Measurements from ENCODE around the gene PRAC1.

The PRAC1 gene

DNA sequence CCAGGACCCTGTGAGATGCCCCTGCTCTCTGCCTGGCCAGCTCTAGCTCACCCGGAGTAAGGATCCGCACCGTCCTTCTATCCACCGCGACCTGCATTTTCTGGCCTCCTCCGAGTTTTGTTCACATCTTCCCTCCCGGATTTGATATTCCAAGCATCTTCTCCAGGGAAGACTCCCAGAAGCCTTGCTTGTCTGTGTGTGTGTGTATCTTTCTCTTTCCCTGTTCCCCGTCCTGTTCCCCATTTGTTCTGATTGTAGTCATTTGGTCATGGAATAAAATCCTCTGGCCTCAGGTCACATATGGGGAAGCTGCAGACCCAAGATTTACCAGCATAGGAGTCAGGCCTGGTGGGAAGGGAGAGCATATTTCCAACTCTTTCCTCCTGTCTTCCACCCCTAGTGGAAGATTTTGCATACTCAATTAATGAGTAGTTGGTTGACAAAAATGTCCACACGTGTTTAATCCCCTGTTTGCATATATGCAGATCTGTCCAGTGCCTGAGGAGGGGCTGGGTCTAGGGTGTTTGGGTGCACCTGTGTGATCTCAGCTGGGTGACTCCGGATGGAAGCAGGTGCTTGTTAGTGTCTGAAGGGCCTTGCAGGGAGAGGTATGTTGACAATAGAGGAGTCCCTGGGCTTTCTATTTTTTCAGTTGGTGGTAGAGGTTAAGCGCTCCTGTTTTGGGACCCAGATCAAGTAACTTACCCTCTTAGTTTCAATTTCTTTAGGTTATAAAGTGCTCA is 1.9 kb downstream of the PRAC1 start:
- Histone ChIP-seq H3K36me3 (replicated peaks; ENCODE audit: insufficient read depth, low read length) (no peaks in the 10 kb centered on the region), H3K27me3 (replicated peaks; ENCODE audit: insufficient read depth, low read length) (peaks cover 77% of the 10 kb centered on the region), H3K4me1 (ENCODE audit: low read length) (no peaks in the 10 kb centered on the region), H3K27ac (ENCODE audit: low read length) (no peak overlapping the region), H2AFZ (ENCODE audit: low read length) (no peak overlapping the region), H3K4me2 (ENCODE audit: low read depth, low read length) (no peak overlapping the region), H3K9me3 (replicated peaks; ENCODE audit: insufficient read depth, low read length) (no peaks in the 10 kb centered on the region), H3K4me3 (ENCODE audit: low read length) (no peak overlapping the region), H3K9me2 (replicated peaks; ENCODE audit: insufficient read depth, low read length) (no peaks in the 10 kb centered on the region), H3F3A (ENCODE audit: insufficient read depth, low read length) (no peaks in the 10 kb centered on the region), H3K79me2 (ENCODE audit: low read length) (no peaks in the 10 kb centered on the region), H3K9ac (ENCODE audit: low read length) (no peak overlapping the region), H4K20me1 (ENCODE audit: insufficient read depth, low read length) (no peaks in the 10 kb centered on the region)
- TF ChIP-seq EZH2phosphoT487 (IDR thresholded peaks at IDR 0.05; ENCODE audit: low read length) (no peak), EZH2 (optimal IDR thresholded peaks at IDR 0.05; ENCODE audit: low read depth, low read length) (no peak), CTCF (IDR thresholded peaks at IDR 0.05; ENCODE audit: low read length) (no peak)
- no peak for DNase-seq

DNA sequence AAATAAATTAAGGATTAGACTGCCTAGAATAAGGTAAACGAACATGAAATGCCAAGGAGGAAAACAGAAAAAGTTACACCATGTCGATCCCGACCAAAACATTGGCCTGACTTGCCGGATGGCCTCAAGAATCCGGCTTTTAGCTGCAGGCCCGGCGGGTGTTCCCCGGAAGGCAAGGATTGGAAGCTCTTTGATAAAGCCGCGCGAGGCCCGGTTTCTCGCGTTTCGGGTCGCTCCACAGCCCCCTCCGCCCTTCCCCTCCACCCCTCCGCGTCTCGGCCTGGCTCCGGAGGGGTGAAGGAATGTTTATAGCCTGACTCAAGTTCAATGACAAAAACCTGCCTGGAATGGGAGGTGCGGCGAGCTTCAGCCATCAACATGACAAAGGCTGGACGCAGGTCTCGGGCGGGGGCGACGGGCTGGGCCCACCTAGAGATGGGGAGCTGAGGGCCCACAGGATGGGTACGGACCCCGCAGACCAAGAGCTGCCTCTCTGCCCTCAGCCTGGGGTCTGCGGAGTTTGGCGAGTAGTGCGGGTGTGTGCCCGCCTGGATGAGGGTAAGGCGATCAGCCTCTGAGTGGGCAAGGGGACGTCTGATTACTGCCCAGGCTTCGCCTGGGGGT is 2.6 kb downstream of the PRAC1 start:
- H3K9ac ChIP-seq (ENCODE audit: low read length), result no peak overlapping the region

DNA sequence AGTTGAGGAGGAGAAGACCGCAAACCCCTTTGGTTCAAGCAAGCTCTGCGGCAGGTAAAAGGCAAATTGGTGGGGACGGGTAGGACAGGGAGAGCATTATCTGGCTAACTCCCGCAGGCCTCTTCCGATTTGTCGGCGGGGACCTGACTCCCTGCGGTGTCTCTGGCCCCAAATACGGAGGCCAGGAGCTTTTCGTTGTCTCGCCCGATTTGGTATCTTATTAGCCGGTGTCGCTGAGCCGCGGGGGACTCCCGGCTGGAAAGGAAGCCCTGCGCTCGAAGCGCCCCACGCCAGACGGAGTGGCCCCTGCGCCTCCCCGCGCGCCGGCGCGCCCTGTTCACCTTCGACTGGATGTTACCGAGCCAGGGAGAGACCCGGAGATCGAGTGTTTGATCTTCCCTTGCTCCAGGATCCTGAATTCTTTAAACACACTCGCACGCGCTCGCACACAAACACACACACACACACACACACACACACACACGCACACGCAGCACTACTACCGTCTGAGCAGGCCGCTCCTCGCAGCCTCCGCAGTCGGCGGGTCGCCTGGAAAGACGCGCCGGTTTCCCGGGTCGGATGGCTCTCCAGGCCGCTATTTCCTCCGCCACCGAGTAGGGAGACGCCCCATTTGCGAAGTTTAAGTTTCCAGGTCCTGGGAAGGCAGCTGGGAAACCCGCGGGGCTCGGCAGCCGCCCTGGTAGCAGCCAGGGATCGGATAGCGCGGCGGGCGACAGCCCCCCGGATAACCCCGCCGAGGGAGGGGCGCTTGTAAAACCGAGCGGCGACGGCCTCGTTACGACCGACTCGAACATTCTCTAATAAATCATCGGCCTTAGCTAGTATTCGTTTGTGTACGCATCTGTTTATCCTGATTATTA is 3.3 kb downstream of the PRAC1 start:
- Histone ChIP-seq H3K27ac (ENCODE audit: low read length) (no peak overlapping the region), H3K4me3 (ENCODE audit: low read length) (no peak overlapping the region), H3K9ac (ENCODE audit: low read length) (no peak overlapping the region), H3K4me1 (ENCODE audit: low read length) (no peaks in the 10 kb centered on the region), H3K4me2 (ENCODE audit: low read depth, low read length) (no peak overlapping the region), H4K20me1 (ENCODE audit: insufficient read depth, low read length) (no peaks in the 10 kb centered on the region), H3K9me3 (replicated peaks; ENCODE audit: insufficient read depth, low read length) (no peaks in the 10 kb centered on the region), H3K27me3 (replicated peaks; ENCODE audit: insufficient read depth, low read length) (peaks cover 64% of the 10 kb centered on the region), H3K36me3 (replicated peaks; ENCODE audit: insufficient read depth, low read length) (no peaks in the 10 kb centered on the region), H3K9me2 (replicated peaks; ENCODE audit: insufficient read depth, low read length) (no peaks in the 10 kb centered on the region), H2AFZ (ENCODE audit: low read length) (no peak overlapping the region), H3K79me2 (ENCODE audit: low read length) (no peaks in the 10 kb centered on the region), H3F3A (ENCODE audit: insufficient read depth, low read length) (no peaks in the 10 kb centered on the region)
- TF ChIP-seq EZH2phosphoT487 (IDR thresholded peaks at IDR 0.05; ENCODE audit: low read length) (no peak), EZH2 (optimal IDR thresholded peaks at IDR 0.05; ENCODE audit: low read depth, low read length) (no peak), CTCF (IDR thresholded peaks at IDR 0.05; ENCODE audit: low read length) (no peak)
- DNase-seq, result no peak

More for the DNA sequence above, 2.6 kb downstream of the PRAC1 start:
- Histone ChIP-seq H3K9me3 (replicated peaks; ENCODE audit: insufficient read depth, low read length) (no peaks in the 10 kb centered on the region), H3K36me3 (replicated peaks; ENCODE audit: insufficient read depth, low read length) (no peaks in the 10 kb centered on the region), H3F3A (ENCODE audit: insufficient read depth, low read length) (no peaks in the 10 kb centered on the region), H3K4me1 (ENCODE audit: low read length) (no peaks in the 10 kb centered on the region), H3K4me3 (ENCODE audit: low read length) (no peak overlapping the region), H3K79me2 (ENCODE audit: low read length) (no peaks in the 10 kb centered on the region), H3K9me2 (replicated peaks; ENCODE audit: insufficient read depth, low read length) (no peaks in the 10 kb centered on the region), H2AFZ (ENCODE audit: low read length) (no peak overlapping the region), H3K4me2 (ENCODE audit: low read depth, low read length) (no peak overlapping the region), H4K20me1 (ENCODE audit: insufficient read depth, low read length) (no peaks in the 10 kb centered on the region), H3K27me3 (replicated peaks; ENCODE audit: insufficient read depth, low read length) (peaks cover 71% of the 10 kb centered on the region), H3K27ac (ENCODE audit: low read length) (no peak overlapping the region)
- DNase-seq, result no peak
- TF ChIP-seq CTCF (IDR thresholded peaks at IDR 0.05; ENCODE audit: low read length) (no peak), EZH2 (optimal IDR thresholded peaks at IDR 0.05; ENCODE audit: low read depth, low read length) (no peak), EZH2phosphoT487 (IDR thresholded peaks at IDR 0.05; ENCODE audit: low read length) (no peak)
